ENCODE measurements around the gene GUCA1A.
"Not testable (repeated sequence)": the region's sequence is repeated elsewhere in the genome, so short reads cannot be mapped to it uniquely, and the experiment has no call there.

Gene GUCA1A

GRCh38 chr6:42200035-42200434 lies 26.9 kb downstream of the GUCA1A start:
- H3K27ac ChIP-seq, result peak overlapping the region; percentile 59
- TF ChIP-seq ZFX (IDR thresholded peaks at IDR 0.05; ENCODE audit: borderline replicate concordance) (no peak), CTCF (IDR thresholded peaks at IDR 0.05) (no peak)

- H3K27ac ChIP-seq, result peak overlapping the region; percentile 59
- no peak for TF ChIP-seq ZFX (IDR thresholded peaks at IDR 0.05; ENCODE audit: borderline replicate concordance)
- TF ChIP-seq CTCF (IDR thresholded peaks at IDR 0.05), result no peak
Measured at GRCh38 chr6:42201382-42201781, 28.2 kb downstream of the GUCA1A start.

- peak overlapping the region; percentile 81; the same call in 1 of the 2 replicates for H3K27ac ChIP-seq
Measured at GRCh38 chr6:42202131-42202915, 29.2 kb downstream of the GUCA1A start.

GRCh38 chr6:42203183-42203582 lies 30.0 kb downstream of the GUCA1A start:
- H3K27ac ChIP-seq, result peak overlapping the region; percentile 81; the same call in 1 of the 2 replicates
- TF ChIP-seq ZFX (IDR thresholded peaks at IDR 0.05; ENCODE audit: borderline replicate concordance), result no peak
- no peak for TF ChIP-seq CTCF (IDR thresholded peaks at IDR 0.05)

- TF ChIP-seq CTCF (IDR thresholded peaks at IDR 0.05) (no peak), ZFX (IDR thresholded peaks at IDR 0.05; ENCODE audit: borderline replicate concordance) (no peak)
- peak overlapping the region; percentile 81 for H3K27ac ChIP-seq
Measured at GRCh38 chr6:42204768-42205282, 31.7 kb downstream of the GUCA1A start.

GRCh38 chr6:42207559-42207958 lies 34.4 kb downstream of the GUCA1A start:
- not testable (repeated sequence) for H3K27ac ChIP-seq

- H3K27ac ChIP-seq, result no peak overlapping the region
- TF ChIP-seq ZFX (IDR thresholded peaks at IDR 0.05; ENCODE audit: borderline replicate concordance) (no peak), CTCF (IDR thresholded peaks at IDR 0.05) (no peak)
Measured at GRCh38 chr6:42210551-42210950, 37.4 kb downstream of the GUCA1A start.

- H3K27ac ChIP-seq, result no peak overlapping the region
- no peak for TF ChIP-seq CTCF (IDR thresholded peaks at IDR 0.05)
- no peak for TF ChIP-seq ZFX (IDR thresholded peaks at IDR 0.05; ENCODE audit: borderline replicate concordance)
Measured at GRCh38 chr6:42211726-42212125, 38.6 kb downstream of the GUCA1A start.
